Ramos (cell line): ENCODE measurements around the gene MARCKS.

Experiments used
- in situ Hi-C: fragments of 300-500 bp; cut with MboI; formaldehyde crosslinking; loops from one replicate; pipeline ENCODE4 v1.14.3; 2022; ENCODE audit warnings: low sequenced_read_pairs; ENCODE audit not compliant: unreplicated experiment

MARCKS gene

DNA sequence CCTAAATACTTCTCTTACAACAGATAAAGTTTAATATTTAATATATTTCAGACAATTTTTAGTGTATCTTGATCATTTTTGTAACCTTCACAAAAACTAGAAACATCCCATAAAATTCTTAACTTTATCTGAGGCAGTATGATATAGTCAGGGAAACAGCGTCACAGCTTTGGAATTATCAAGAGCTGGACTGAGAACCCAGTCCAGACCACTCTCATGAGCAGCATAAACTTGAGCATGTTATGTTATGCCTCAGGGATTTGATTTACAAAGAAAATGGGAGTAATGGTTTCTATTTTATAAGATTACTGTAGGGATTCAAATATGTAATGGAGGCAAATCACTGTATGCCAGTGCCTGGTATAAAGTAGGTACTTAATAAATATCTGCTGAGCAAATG, 8.3 kb upstream of the MARCKS start:
- in situ Hi-C loops: no loop called here

- in situ Hi-C loops: no loop called here
Measured at GRCh38 chr6:113853252-113853651, 3.9 kb upstream of the MARCKS start.

DNA sequence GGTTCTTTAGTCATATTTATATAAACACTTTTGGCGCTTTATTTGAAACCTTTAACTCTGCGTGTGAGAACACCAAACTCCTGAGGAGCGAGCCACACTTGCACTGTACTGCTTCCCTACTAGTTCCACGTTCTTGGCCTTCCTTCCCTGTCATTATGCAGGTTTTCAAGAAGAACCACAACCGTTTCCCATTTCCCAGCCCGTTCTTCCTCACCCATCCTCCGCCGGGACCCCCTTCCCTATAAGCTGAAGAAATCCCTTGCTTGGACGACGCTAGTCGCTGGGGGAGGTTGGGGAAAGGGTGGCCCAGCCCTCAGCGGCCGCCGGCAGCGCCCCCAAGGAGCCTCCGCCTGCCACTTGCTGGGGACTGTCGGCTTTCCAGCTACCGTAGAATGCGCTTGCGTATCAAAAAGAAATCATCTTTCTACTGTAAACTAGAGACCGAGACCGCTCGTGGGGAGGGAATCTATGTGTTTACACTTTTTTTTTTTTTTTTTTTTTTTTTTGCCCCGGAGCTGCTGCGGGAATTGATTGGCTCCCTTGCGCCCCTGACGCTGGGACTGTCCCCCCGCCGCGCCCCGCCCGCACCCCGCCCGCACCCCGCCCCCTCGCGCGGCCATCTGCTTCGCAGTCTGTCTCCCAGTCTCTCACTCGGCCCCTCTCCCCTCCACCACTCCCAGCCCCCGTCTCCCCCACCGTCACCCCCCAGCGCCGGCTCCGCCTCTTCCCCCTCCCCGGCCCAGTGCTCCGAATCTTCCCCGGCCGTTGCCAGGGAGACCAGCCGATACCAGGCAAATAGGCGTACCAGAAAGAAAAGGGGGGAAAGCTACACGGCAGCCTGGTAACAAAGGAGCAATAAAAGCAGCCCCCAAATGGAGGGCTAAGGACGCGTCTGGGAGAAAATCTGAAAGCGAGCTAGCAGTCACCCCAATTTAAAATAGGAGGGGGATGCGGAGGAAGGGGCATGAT, 2.3 kb upstream of the MARCKS start:
- in situ Hi-C loops: no loop called here

GRCh38 chr6:113855500-113856374, 1.4 kb upstream of the MARCKS start:
- in situ Hi-C loops: no loop called here

- in situ Hi-C loops: no loop called here
Measured at GRCh38 chr6:113856375-113856624, 845 bp upstream of the MARCKS start.

DNA sequence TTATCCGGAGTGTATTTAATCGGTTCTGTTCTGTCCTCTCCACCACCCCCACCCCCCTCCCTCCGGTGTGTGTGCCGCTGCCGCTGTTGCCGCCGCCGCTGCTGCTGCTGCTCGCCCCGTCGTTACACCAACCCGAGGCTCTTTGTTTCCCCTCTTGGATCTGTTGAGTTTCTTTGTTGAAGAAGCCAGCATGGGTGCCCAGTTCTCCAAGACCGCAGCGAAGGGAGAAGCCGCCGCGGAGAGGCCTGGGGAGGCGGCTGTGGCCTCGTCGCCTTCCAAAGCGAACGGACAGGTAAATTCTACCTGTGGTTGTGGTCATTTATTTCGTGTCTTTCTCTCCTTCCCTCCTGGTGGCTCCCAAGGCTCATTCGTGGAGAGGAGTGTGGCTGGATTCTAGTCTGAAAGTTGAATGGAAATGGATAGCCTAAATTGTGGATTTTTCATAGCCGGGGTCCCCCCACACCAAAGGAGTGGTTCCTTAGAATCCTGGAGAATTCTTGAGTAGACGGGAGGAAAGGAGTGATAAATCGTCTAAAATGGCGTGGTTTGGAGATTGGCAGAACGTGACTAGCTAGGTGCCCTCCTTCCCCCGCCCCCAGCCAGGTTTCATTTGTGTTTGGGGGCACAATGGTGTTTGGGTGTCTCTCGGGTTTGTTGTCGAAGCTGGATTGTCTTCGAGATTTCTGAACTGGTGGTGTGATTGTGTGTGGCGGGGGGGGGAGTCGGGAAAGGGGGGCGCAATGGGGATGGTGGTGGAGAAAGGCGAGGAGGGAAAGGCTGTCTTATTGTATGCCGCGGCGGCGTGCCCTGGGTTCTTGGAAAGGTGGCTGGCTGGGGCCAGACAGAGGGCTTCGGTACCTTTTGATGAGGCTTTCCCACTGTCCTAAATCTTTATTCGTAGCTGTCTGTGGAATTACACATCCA, 673 bp downstream of the MARCKS start:
- in situ Hi-C loops: no loop called here

- in situ Hi-C loops: no loop called here
Measured at GRCh38 chr6:113858480-113859348, 1.6 kb downstream of the MARCKS start.

DNA sequence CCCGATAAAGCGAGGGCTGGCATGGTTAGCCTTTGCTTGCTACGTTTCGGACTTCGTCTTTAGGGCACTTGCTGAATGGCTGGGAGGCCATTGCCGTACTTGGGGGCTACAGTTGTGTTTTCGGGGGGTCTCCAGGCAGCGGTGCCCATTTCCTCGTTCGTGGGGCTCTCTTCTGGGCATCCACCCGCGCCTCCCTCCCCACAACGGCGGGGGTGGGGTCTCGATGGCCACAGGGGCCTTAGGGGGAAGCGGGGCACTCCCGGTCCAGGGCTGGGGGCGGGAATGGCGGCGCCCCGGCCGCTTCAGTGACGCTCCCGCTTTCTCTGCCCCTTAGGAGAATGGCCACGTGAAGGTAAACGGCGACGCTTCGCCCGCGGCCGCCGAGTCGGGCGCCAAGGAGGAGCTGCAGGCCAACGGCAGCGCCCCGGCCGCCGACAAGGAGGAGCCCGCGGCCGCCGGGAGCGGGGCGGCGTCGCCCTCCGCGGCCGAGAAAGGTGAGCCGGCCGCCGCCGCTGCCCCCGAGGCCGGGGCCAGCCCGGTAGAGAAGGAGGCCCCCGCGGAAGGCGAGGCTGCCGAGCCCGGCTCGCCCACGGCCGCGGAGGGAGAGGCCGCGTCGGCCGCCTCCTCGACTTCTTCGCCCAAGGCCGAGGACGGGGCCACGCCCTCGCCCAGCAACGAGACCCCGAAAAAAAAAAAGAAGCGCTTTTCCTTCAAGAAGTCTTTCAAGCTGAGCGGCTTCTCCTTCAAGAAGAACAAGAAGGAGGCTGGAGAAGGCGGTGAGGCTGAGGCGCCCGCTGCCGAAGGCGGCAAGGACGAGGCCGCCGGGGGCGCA, 2.4 kb downstream of the MARCKS start:
- in situ Hi-C loops: no loop called here

DNA sequence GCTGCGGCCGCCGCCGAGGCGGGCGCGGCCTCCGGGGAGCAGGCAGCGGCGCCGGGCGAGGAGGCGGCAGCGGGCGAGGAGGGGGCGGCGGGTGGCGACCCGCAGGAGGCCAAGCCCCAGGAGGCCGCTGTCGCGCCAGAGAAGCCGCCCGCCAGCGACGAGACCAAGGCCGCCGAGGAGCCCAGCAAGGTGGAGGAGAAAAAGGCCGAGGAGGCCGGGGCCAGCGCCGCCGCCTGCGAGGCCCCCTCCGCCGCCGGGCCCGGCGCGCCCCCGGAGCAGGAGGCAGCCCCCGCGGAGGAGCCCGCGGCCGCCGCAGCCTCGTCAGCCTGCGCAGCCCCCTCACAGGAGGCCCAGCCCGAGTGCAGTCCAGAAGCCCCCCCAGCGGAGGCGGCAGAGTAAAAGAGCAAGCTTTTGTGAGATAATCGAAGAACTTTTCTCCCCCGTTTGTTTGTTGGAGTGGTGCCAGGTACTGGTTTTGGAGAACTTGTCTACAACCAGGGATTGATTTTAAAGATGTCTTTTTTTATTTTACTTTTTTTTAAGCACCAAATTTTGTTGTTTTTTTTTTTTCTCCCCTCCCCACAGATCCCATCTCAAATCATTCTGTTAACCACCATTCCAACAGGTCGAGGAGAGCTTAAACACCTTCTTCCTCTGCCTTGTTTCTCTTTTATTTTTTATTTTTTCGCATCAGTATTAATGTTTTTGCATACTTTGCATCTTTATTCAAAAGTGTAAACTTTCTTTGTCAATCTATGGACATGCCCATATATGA, 3.2 kb downstream of the MARCKS start:
- in situ Hi-C loops: no loop called here

- in situ Hi-C loops: no loop called here
Measured at GRCh38 chr6:113862112-113862511, 5.0 kb downstream of the MARCKS start.

DNA sequence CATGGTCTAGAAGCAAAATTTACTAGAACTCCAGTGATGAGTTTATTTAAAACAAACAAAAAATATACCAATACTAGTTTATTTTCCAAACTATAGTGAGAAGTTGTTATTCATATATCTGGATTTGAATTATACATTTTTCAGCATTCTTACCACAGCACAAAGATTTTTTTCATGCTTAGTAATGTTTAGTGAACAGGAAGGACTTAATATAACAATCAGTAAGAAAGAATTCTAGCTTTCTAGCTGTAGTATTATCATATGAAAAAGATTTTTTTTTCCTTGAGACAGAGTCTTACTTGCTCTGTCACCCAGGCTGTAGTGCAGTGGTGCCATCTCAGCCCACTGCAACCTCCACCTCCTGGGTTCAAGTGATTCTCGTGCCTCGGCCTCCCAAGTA, 13.8 kb downstream of the MARCKS start:
- in situ Hi-C loops: no loop called here

- in situ Hi-C loops: no loop called here
Measured at GRCh38 chr6:113871975-113872374, 14.8 kb downstream of the MARCKS start.

GRCh38 chr6:113873043-113873667, 16.0 kb downstream of the MARCKS start:
- in situ Hi-C loops: no loop called here

GRCh38 chr6:113875470-113875869, 18.3 kb downstream of the MARCKS start:
- in situ Hi-C loops: no loop called here

DNA sequence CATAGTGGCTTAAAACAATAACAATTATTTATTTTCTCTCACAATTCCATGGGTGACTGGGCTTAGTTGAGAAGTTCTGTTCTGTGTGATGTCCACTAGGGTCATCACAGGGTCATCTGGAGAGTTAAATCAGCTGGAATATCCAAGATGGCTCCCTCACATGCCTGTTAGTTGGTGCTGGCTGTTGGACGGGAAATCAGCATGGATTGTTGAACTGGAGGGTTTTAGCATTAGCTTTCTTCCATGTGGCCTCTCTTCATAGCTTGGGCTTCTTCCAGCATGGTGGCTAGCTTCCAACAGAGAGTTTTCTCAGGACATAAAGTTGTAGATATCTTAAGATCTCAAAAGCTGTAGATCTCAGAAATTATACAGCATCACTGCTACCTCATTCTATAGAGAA, 19.6 kb downstream of the MARCKS start:
- in situ Hi-C loops: no loop called here

- in situ Hi-C loops: no loop called here
Measured at GRCh38 chr6:113879186-113880096, 22.3 kb downstream of the MARCKS start.
